ENCODE results near the gene INPP5J. TPM values are rescaled to one million over a fixed set of nuclear protein-coding genes. Genes with fewer than 3 reads are reported as not detected.

INPP5J gene
- total and polyA plus RNA-seq, 12 donors = 0.48 to 8.1 (median 2.3) TPM

DNA sequence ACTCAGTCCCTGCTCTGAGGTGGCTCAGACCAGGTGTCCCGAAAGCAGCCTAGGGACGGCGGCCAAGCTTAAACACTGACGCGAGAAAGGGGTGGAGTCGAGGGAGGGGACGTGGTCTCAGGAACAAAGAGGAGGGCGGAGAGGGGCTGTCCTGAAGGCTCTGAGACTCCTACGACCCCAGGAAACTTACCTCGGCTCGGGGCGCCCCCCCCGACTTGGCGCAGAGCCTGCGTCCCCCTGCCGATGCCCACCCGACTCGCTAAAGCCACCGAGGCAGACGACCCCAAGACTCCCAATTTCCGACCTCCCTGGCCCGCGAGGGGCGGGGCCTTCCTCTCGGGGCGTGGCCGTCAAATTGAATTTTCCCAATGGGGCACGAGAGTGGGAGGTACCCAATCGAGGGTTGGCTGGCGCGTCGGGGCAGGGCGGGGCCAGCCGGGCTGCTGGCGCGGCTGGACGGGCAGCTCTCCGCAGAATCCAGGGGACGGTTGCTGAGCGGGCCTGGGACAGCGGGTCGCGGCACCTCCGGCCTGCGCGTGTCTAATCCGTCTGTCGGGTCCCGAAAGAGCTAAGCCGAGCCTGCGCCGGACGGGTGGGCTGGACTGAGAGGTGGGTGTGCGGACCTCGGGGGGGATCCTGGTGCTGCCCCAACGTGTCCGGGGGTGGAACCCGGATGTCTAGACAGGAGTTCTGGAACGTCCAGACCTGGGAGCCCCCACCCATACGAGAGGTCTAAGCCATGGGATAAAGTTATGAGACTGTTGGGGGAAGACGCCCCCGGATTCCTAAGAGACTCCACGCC, 41.7 kb upstream of the INPP5J start, which contains the start of gene SMTN:
Gene SMTN (plus strand): TSS at position 471 of the 802 bp plus-strand sequence. CDS start 1,941 bp downstream, outside the sequence.
- no peaks in the 10 kb centered on the region for H3K36me3 ChIP-seq (replicated peaks in 1 of 2)
- peak within 1 kb of the TSS in 4 of 5 donors; percentile 35 to 90 (median 68) for H3K27ac ChIP-seq
- peaks cover 0 to 33% of the 10 kb centered on the region in 2 donors for H3K4me1 ChIP-seq (replicated peaks in 1 of 2)
- no peaks in the 10 kb centered on the region for H3K9me3 ChIP-seq (replicated peaks in 1 of 3)
- H3K4me3 ChIP-seq = peak within 1 kb of the TSS; percentile 5 to 69 (median 26)
- intact Hi-C loops (cut with DNase I) = no loop called here
- DNase-seq = peak; percentile 88 to 94 (median 91)
- H3K27me3 ChIP-seq = no peaks in the 10 kb centered on the region
- TF ChIP-seq, protein P1, sequence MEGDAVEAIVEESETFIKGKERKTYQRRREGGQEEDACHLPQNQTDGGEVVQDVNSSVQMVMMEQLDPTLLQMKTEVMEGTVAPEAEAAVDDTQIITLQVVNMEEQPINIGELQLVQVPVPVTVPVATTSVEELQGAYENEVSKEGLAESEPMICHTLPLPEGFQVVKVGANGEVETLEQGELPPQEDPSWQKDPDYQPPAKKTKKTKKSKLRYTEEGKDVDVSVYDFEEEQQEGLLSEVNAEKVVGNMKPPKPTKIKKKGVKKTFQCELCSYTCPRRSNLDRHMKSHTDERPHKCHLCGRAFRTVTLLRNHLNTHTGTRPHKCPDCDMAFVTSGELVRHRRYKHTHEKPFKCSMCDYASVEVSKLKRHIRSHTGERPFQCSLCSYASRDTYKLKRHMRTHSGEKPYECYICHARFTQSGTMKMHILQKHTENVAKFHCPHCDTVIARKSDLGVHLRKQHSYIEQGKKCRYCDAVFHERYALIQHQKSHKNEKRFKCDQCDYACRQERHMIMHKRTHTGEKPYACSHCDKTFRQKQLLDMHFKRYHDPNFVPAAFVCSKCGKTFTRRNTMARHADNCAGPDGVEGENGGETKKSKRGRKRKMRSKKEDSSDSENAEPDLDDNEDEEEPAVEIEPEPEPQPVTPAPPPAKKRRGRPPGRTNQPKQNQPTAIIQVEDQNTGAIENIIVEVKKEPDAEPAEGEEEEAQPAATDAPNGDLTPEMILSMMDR (IDR thresholded peaks at IDR 0.05) = no peak
- TF ChIP-seq POLR2A (IDR thresholded peaks at IDR 0.05) = peak; percentile 81 to 89
- 0 to 2% (median 1%) methylated on average over 19 to 63 of the region's 63 CpGs for WGBS, 4 donors

DNA sequence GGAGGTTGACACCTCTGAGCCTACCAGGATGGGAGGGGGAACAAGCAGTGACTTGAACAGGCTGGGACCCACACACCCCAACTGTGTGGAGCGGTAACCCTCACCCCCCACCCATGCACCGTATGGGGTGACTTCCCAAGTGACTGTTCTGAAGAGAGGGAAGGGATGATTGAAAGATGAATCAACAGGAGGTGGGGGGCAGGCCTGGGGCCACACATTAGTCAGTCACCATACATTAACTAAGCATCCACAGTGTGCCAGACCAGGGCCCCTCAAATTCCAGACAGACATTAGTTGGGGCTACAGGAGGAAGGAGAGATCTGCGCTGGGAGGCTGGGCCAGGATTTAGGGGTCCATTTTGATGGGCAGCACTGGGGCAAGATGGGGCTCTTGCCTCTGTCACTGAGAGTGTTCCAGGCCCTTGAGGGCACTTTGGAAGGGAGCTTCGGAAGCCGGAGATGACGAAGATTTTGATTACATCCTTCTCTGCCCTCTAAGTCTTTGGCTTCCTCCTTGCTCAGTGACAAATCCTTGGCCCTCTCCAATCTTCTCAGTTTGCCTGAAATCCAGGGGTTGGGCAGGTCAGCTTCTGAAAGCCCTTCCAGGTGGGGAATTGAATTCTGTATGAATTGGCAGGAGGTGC, 40.7 kb upstream of the INPP5J start:
- 47 to 65% (median 57%) methylated on average over 6 of the region's 6 CpGs for WGBS, 4 donors
- TF ChIP-seq, protein P1 (IDR thresholded peaks at IDR 0.05) = no peak
- no peak for TF ChIP-seq POLR2A (IDR thresholded peaks at IDR 0.05)
- H3K27me3 ChIP-seq = no peaks in the 10 kb centered on the region
- intact Hi-C loops (cut with DNase I) = no loop called here
- peak in 3 of 7 donors; percentile 11 to 54 (median 18) for DNase-seq
- no peaks in the 10 kb centered on the region for H3K9me3 ChIP-seq (replicated peaks in 1 of 3)
- peak overlapping the region in 4 of 5 donors; percentile 35 to 90 (median 68) for H3K27ac ChIP-seq
- peak overlapping the region in 2 of 4 donors; percentile 35 to 69 for H3K4me3 ChIP-seq
- no peaks in the 10 kb centered on the region for H3K36me3 ChIP-seq (replicated peaks in 1 of 2)
- peaks cover 0 to 33% of the 10 kb centered on the region in 2 donors for H3K4me1 ChIP-seq (replicated peaks in 1 of 2)

DNA sequence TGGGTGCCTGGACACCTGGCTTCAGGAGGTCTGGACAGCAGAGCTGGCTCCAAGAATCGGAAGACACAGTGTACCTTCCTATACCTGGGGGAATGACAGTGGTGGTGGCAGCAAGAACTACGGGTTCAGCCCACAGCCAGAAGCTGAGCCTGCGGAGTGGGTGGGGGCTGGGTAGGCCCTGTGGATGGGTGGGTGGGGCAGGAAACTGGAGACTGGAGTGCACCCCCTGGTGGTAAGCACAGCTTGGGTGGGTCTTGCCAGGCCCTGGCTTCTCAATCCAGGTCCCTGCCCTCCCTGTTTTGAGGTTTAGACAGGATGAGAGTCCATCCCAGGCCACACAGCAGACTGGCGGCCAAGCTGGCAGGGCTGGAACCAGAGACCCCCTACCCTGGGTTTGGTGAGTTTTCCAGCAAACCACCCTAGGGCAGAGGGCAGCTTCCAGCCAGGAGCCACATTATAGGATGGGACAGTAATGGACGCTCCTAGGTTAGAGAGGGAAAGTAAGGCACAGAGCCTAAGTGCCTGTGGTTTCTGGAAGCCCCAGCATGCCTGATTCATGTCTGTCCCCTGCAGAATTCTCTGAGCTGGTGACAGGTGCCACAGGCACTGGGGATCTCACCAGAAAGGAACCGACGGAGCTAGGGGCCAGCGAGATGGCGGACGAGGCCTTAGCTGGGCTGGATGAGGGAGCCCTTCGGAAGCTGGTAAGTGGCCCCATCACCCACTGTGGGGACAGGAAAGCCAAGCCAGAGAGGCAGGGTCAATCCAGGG, 40.0 kb upstream of the INPP5J start:
- no peaks in the 10 kb centered on the region for H3K9me3 ChIP-seq (replicated peaks in 1 of 3)
- no peak for TF ChIP-seq POLR2A (IDR thresholded peaks at IDR 0.05)
- TF ChIP-seq, protein P1 (IDR thresholded peaks at IDR 0.05) = peak; percentile 10 to 51 (median 38)
- H3K36me3 ChIP-seq (replicated peaks in 1 of 2) = peaks cover 0 to 6% of the 10 kb centered on the region in 2 donors
- peak overlapping the region in 1 of 4 donors; percentile 69 for H3K4me3 ChIP-seq
- 73 to 84% (median 78%) methylated on average over 7 to 11 of the region's 11 CpGs for WGBS, 4 donors
- DNase-seq = peak in 6 of 7 donors; percentile 58 to 79 (median 64)
- no peaks in the 10 kb centered on the region for H3K27me3 ChIP-seq
- peaks cover 0 to 33% of the 10 kb centered on the region in 2 donors for H3K4me1 ChIP-seq (replicated peaks in 1 of 2)
- intact Hi-C loops (cut with DNase I) = no loop called here
- H3K27ac ChIP-seq = peak overlapping the region in 3 of 5 donors; percentile 60 to 90 (median 77)
